OCI-LY7 (cell line): ENCODE results near the gene PGGHG. TPM values are rescaled to one million over a fixed set of nuclear protein-coding genes. Genes with fewer than 3 reads are reported as not detected.
A peak's percentile ranks its signal among the peaks of the same experiment; 100 is the strongest.
"Not testable (repeated sequence)": the region's sequence is repeated elsewhere in the genome, so short reads cannot be mapped to it uniquely, and the experiment has no call there.

ENCODE experiments used
- BruUV-seq: library from RNA; stranded (reverse); fragments of 400-500 nt; replicated peaks from 2 replicates; lab custom pipeline; 2021; lab: Mats Ljungman, UMichigan
- CTCF ChIA-PET: fragments of 300-600 bp; sonication (Branson Sonifier 250); formaldehyde crosslinking; loops from one replicate; lab custom pipeline; 2022; ENCODE audit warnings: antibody characterized with exemption; ENCODE audit not compliant: unreplicated experiment; lab: Charles Lee
- POLR2A ChIA-PET: fragments of 300-600 bp; sonication (Branson Sonifier 250); formaldehyde crosslinking; loops from one replicate; lab custom pipeline; 2022; ENCODE audit warnings: antibody characterized with exemption; lab: Charles Lee
- DNase-seq: peaks from one replicate; pipeline ENCODE4 v3.0.0-alpha.2; 2015; ENCODE audit warnings: low spot score
- H2AFZ ChIP-seq: fragments of 200-600 bp; sonication (generic), shearing (Covaris generic); 2 replicates; pipeline ENCODE4 v1.6.1; 2014; ENCODE audit warnings: mild to moderate bottlenecking, antibody characterized with exemption, low read length, moderate library complexity
- H3K27ac ChIP-seq: fragments of 200-600 bp; sonication (generic); 2 replicates; pipeline ENCODE4 v1.5.1; 2014; ENCODE audit warnings: mixed run types, low read depth, mild to moderate bottlenecking, moderate library complexity, low read length, inconsistent platforms; ENCODE audit not compliant: poor library complexity, severe bottlenecking
- H3K36me3 ChIP-seq: fragments of 200-600 bp; sonication (generic); 2 replicates; pipeline ENCODE4 v1.6.1; 2014; ENCODE audit warnings: mild to moderate bottlenecking, antibody characterized with exemption, low read length, moderate library complexity, mixed read lengths; ENCODE audit not compliant: insufficient read depth
- H3K4me1 ChIP-seq: fragments of 200-600 bp; sonication (generic); 2 replicates; pipeline ENCODE4 v1.5.1; 2014; ENCODE audit warnings: mild to moderate bottlenecking, low read length; ENCODE audit not compliant: insufficient read depth, poor library complexity, severe bottlenecking
- H3K4me2 ChIP-seq: fragments of 200-600 bp; sonication (generic); 2 replicates; pipeline ENCODE4 v1.6.1; 2014; ENCODE audit warnings: mild to moderate bottlenecking, low read length
- H3K4me3 ChIP-seq: fragments of 200-600 bp; sonication (generic); 2 replicates; pipeline ENCODE4 v1.5.1; 2014; ENCODE audit warnings: mild to moderate bottlenecking, low read depth, low read length; ENCODE audit not compliant: poor library complexity, severe bottlenecking
- H3K79me2 ChIP-seq: fragments of 200-600 bp; sonication (generic); 2 replicates; pipeline ENCODE4 v1.6.1; 2016; ENCODE audit warnings: low read depth, mild to moderate bottlenecking, low read length, moderate library complexity, mixed read lengths; ENCODE audit not compliant: insufficient read depth
- H3K9me2 ChIP-seq: fragments of 200-600 bp; sonication (generic); 2 replicates; pipeline ENCODE4 v1.6.1; 2016; ENCODE audit warnings: mild to moderate bottlenecking, low read length, mixed read lengths; ENCODE audit not compliant: insufficient read depth
- H3K9me3 ChIP-seq: fragments of 200-600 bp; sonication (generic); 2 replicates; pipeline ENCODE4 v1.6.1; 2014; ENCODE audit warnings: mild to moderate bottlenecking, mixed run types, low read length, mixed read lengths
- H4K20me1 ChIP-seq: fragments of 200-600 bp; sonication (generic); 2 replicates; pipeline ENCODE4 v1.6.1; 2014; ENCODE audit warnings: mild to moderate bottlenecking, antibody characterized with exemption, low read length, moderate library complexity, mixed read lengths; ENCODE audit not compliant: insufficient read depth
- EZH2phosphoT487 ChIP-seq: fragments of 200-600 bp; sonication (generic); IDR thresholded peaks from 2 replicates; pipeline ENCODE4 v1.6.1; 2018; ENCODE audit warnings: low read depth, borderline replicate concordance, mild to moderate bottlenecking, mixed run types, antibody characterized with exemption, low read length, moderate library complexity, mixed read lengths
- intact Hi-C: fragments of 100-400 bp; cut with micrococcal nuclease; formaldehyde crosslinking; loops from one replicate; pipeline ENCODE4 v1.10.0; 2022; ENCODE audit not compliant: unreplicated experiment
- total RNA-seq, 2 experiments: library from RNA; depleted of rRNA in 1 of 2; stranded (reverse); fragments of >200 nt in 1 of 2; shearing (Covaris generic) in 1 of 2; gene quantifications; 2 replicates each; pipeline ENCODE4 v1.2.3, GENCODE V29; 2014 to 2022
- TF ChIP-seq, protein P1 (sequence below): fragments of 200-600 bp; sonication (generic); conservative IDR thresholded peaks from 2 replicates; pipeline ENCODE4 v1.5.1; 2014; ENCODE audit warnings: mild to moderate bottlenecking, antibody characterized with exemption, low read length, moderate library complexity, mixed read lengths

Gene PGGHG
- total RNA-seq, 2 experiments from 2014 or later, result 0.93 to 6.3 TPM

DNA sequence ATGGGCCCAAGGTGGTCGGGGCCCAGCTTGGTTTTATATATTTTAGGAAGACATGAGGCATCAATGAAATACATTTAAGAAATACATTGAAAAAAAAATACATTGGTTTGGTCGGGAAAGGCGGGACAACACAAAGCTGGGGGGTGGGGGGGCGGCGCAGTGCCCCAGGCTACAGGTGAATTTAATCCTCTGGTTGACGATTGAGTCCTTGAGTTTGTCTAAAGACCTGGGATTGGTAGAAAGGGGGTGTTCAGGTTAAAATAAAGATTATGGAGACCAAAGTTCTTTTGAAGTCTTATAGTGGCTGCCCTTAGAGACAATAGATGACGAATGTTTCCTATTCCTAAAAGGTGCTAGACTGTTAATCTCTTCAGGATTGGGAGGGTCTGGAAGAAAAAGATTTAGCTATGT is 28.0 kb downstream of the PGGHG start:
- no peak overlapping the region for H3K27ac ChIP-seq
- H3K9me2 ChIP-seq, result no peaks in the 10 kb centered on the region
- no peak overlapping the region for H3K4me3 ChIP-seq
- H3K36me3 ChIP-seq, result no peaks in the 10 kb centered on the region
- BruUV-seq, result no TSS peak
- no peaks in the 10 kb centered on the region for H4K20me1 ChIP-seq
- TF ChIP-seq EZH2phosphoT487, result no peak
- TF ChIP-seq, protein P1, sequence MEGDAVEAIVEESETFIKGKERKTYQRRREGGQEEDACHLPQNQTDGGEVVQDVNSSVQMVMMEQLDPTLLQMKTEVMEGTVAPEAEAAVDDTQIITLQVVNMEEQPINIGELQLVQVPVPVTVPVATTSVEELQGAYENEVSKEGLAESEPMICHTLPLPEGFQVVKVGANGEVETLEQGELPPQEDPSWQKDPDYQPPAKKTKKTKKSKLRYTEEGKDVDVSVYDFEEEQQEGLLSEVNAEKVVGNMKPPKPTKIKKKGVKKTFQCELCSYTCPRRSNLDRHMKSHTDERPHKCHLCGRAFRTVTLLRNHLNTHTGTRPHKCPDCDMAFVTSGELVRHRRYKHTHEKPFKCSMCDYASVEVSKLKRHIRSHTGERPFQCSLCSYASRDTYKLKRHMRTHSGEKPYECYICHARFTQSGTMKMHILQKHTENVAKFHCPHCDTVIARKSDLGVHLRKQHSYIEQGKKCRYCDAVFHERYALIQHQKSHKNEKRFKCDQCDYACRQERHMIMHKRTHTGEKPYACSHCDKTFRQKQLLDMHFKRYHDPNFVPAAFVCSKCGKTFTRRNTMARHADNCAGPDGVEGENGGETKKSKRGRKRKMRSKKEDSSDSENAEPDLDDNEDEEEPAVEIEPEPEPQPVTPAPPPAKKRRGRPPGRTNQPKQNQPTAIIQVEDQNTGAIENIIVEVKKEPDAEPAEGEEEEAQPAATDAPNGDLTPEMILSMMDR, result no peak
- no peak overlapping the region for H3K4me2 ChIP-seq
- no peaks in the 10 kb centered on the region for H3K9me3 ChIP-seq
- H3K79me2 ChIP-seq, result no peaks in the 10 kb centered on the region
- intact Hi-C loops, result no loop called here
- no peak overlapping the region for H2AFZ ChIP-seq
- no peak for DNase-seq
- POLR2A ChIA-PET, result interaction anchor here (0.6 to 3.8 kb wide), 4 partner anchors 9 to 24 kb away, joined by 3 to 18 read pairs (median 4); partner anchors contain the start of gene IFITM2
- peaks cover 30% of the 10 kb centered on the region for H3K4me1 ChIP-seq
- CTCF ChIA-PET, result interaction anchor here (0.6 to 1.1 kb wide), 2 partner anchors 19 to 37 kb away, joined by 3 read pairs; no protein-coding TSS in a partner anchor

- H3K9me3 ChIP-seq, H3K4me2 ChIP-seq, H3K36me3 ChIP-seq, DNase-seq, H3K27ac ChIP-seq, H2AFZ ChIP-seq, H3K79me2 ChIP-seq, BruUV-seq, H4K20me1 ChIP-seq, intact Hi-C loops, H3K9me2 ChIP-seq, H3K4me3 ChIP-seq: not testable (repeated sequence)
- peaks cover 21% of the 10 kb centered on the region for H3K4me1 ChIP-seq
- ChIA-PET CTCF (interaction anchor here (1.1 kb wide), 1 partner anchor 36 kb away, joined by 3 read pairs; no protein-coding TSS in a partner anchor), POLR2A (interaction anchor here (0.8 to 3.8 kb wide), 3 partner anchors 12 to 23 kb away, joined by 3 to 18 read pairs (median 4); no protein-coding TSS in a partner anchor)
These were observed 28.9 kb downstream of the PGGHG start for GRCh38 chr11:317668-318404.

DNA sequence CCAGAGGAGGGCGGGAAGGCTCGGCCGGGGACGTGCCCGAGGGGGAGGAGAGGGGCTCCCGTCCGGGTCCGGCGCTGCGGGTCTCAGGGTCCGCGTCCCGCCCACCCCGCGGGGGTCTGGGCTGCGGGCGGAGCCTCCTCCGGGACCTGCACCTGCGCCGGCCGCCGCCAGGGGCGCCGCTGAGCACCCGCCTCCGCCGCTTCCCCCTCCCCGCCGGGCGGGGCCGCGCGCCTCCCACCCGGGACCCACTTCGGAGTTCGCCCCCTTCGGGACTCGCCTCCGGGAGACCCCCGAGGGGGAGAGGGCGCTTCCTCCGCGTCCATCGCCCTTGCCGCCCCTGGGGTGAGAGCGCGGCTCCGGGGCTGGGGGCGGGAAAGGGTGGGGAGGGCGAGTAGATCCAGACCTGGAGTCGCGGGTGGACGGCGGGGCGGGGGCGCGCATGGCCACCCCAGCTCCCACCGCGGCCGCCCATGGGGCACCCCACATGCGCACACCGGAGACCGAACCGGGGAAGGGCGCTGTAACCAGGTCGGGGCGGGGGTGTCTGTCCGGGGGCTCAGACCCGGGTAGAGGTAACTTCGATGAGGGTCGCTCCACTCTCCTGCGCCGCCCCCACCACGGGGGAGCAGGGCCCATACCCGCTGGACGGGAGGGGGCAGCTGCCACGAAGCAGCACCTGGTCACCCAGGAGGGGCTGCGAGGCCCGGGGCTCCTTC is 29.6 kb downstream of the PGGHG start:
- H3K36me3 ChIP-seq, H2AFZ ChIP-seq, H3K9me3 ChIP-seq, BruUV-seq, H3K9me2 ChIP-seq, POLR2A ChIA-PET, DNase-seq, CTCF ChIA-PET, H3K79me2 ChIP-seq, intact Hi-C loops, H4K20me1 ChIP-seq, H3K27ac ChIP-seq: not testable (repeated sequence)
- peak overlapping the region; percentile 34; the same call in 1 of the 2 replicates for H3K4me2 ChIP-seq
- H3K4me3 ChIP-seq, result peak overlapping the region; percentile 38
- H3K4me1 ChIP-seq, result peaks cover 13% of the 10 kb centered on the region

GRCh38 chr11:319121-319887 is 30.4 kb downstream of the PGGHG start:
- H2AFZ ChIP-seq, DNase-seq, H3K4me3 ChIP-seq, H3K27ac ChIP-seq, BruUV-seq, H3K36me3 ChIP-seq, H3K79me2 ChIP-seq, CTCF ChIA-PET, H3K9me3 ChIP-seq, POLR2A ChIA-PET, H3K4me2 ChIP-seq, H3K4me1 ChIP-seq, H3K9me2 ChIP-seq, H4K20me1 ChIP-seq, intact Hi-C loops: not testable (repeated sequence)

DNA sequence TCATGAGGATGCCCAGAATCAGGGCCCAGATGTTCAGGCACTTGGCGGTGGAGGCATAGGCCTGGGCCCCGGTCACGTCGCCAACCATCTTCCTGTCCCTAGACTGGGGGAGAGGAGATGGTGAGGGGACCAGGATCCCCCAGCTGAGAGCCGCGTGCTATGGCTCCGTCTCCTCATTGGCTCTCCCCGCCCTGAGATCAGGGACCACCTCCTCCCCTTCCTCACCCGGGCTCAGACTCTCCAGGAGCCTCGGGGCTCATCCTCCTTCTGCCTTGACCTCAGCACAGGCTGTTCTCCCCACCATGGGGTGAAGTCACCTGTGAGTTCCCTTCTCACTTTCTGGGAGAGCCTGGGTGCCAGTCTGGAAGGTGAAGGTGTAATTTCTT is 31.0 kb downstream of the PGGHG start:
- H3K4me1 ChIP-seq, intact Hi-C loops, CTCF ChIA-PET, DNase-seq, H3K9me2 ChIP-seq, H3K36me3 ChIP-seq, H3K79me2 ChIP-seq, H3K27ac ChIP-seq, H4K20me1 ChIP-seq, POLR2A ChIA-PET, H3K9me3 ChIP-seq, H3K4me3 ChIP-seq, H3K4me2 ChIP-seq, H2AFZ ChIP-seq, BruUV-seq: not testable (repeated sequence)
